Pons (tissue), 1 donor: ENCODE measurements around the gene CAV1.
A peak's percentile ranks its signal among the peaks of the same experiment; 100 is the strongest.

Experiments used
- DNase-seq: peaks from one replicate; pipeline ENCODE4 v3.0.0-alpha.2; 2016; ENCODE audit warnings: low spot score

Gene CAV1

GRCh38 chr7:116505278-116505677, 19.6 kb upstream of the CAV1 start:
- no peak for DNase-seq

- DNase-seq, result no peak
These were observed 19.0 kb upstream of the CAV1 start for GRCh38 chr7:116505823-116506222.

GRCh38 chr7:116509982-116510579, 14.8 kb upstream of the CAV1 start:
- no peak for DNase-seq

- DNase-seq, result no peak
These were observed 14.0 kb upstream of the CAV1 start for GRCh38 chr7:116510795-116511194.

- peak; percentile 59 for DNase-seq
These were observed 13.0 kb upstream of the CAV1 start for GRCh38 chr7:116511552-116512519.

GRCh38 chr7:116512520-116513188, 12.2 kb upstream of the CAV1 start:
- DNase-seq, result no peak

- no peak for DNase-seq
These were observed 9.3 kb upstream of the CAV1 start for GRCh38 chr7:116515584-116515983.

GRCh38 chr7:116516324-116516723, 8.5 kb upstream of the CAV1 start:
- DNase-seq, result no peak

GRCh38 chr7:116517626-116518025, 7.2 kb upstream of the CAV1 start:
- no peak for DNase-seq

GRCh38 chr7:116518961-116519360, 5.9 kb upstream of the CAV1 start:
- no peak for DNase-seq

GRCh38 chr7:116521046-116521664, 3.7 kb upstream of the CAV1 start:
- DNase-seq, result no peak

- DNase-seq, result no peak
These were observed 2.6 kb upstream of the CAV1 start for GRCh38 chr7:116522247-116522646.

GRCh38 chr7:116524221-116524608, 621 bp upstream of the CAV1 start:
- no peak for DNase-seq

- no peak for DNase-seq
These were observed 569 bp downstream of the CAV1 start for GRCh38 chr7:116525298-116525912.

GRCh38 chr7:116525913-116526861, 1.4 kb downstream of the CAV1 start:
- no peak for DNase-seq

GRCh38 chr7:116526897-116527296, 2.1 kb downstream of the CAV1 start:
- no peak for DNase-seq

GRCh38 chr7:116527521-116527920, 2.7 kb downstream of the CAV1 start:
- DNase-seq, result no peak

GRCh38 chr7:116528008-116528789, 3.4 kb downstream of the CAV1 start:
- DNase-seq, result no peak

- no peak for DNase-seq
These were observed 4.4 kb downstream of the CAV1 start for GRCh38 chr7:116529250-116529649.
